WTC11 (cell line): ENCODE results near the gene HOXB5.

ENCODE experiments used
- ZNF671 ChIP-seq: fragments of 250-450 bp; sonication (Bioruptor Pico); IDR thresholded peaks from 2 replicates; pipeline ENCODE4 v1.8.0; 2021; ENCODE audit warnings: mild to moderate bottlenecking
- TF ChIP-seq, protein P1 (sequence below): sonication (generic); formaldehyde crosslinking; IDR thresholded peaks from 2 replicates; pipeline ENCODE4 v1.8.1; 2023; ENCODE audit warnings: mild to moderate bottlenecking, missing genetic modification reagents, moderate library complexity

DNA sequence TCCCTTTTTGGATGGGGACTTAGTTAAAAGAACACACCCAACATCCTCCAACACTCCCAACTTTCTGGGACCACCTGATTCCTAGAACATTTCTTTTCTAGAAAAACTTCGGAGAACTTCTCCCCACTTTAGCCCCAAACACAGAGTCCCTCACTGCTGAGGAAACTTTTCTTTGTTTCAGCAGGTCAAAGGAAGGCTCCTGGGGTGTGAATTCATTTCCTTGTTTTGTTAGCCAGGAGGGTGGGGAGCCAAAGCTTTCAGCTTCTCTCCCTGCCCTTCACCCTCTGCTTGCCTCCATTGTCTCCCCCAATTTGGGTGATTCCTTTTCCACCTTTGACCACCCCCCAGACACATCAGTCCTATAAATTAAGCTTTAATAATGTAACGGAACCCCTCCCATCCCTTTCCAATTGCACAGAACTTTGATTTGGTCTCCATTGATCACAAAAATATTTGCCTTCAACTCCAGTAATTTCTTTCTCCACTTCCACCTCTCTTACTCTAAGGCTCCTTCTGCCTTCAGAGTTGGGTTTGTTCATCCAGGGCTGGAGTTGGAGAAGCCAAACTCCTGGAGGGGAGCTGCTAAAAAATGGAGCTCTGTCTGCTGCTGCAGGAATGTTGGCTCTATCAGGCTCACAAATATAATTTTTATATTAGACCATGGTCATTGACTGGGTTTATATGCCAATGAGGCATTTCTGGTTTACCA lies 25.8 kb downstream of the HOXB5 start:
- TF ChIP-seq ZNF671 (CRISPR knock-in tag): no peak
- TF ChIP-seq, protein P1, sequence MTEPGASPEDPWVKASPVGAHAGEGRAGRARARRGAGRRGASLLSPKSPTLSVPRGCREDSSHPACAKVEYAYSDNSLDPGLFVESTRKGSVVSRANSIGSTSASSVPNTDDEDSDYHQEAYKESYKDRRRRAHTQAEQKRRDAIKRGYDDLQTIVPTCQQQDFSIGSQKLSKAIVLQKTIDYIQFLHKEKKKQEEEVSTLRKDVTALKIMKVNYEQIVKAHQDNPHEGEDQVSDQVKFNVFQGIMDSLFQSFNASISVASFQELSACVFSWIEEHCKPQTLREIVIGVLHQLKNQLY (CRISPR knock-in tag): no peak
